Embryonic facial prominence (tissue), 1 donor: Measurements from ENCODE around the gene GALNTL6.
"Not testable (repeated sequence)": the region's sequence is repeated elsewhere in the genome, so short reads cannot be mapped to it uniquely, and the experiment has no call there.

Experiments
- DNase-seq: peaks from one replicate; pipeline ENCODE4 v3.0.0-alpha.2; 2016; ENCODE audit errors: extremely low spot score

GALNTL6 gene

DNA sequence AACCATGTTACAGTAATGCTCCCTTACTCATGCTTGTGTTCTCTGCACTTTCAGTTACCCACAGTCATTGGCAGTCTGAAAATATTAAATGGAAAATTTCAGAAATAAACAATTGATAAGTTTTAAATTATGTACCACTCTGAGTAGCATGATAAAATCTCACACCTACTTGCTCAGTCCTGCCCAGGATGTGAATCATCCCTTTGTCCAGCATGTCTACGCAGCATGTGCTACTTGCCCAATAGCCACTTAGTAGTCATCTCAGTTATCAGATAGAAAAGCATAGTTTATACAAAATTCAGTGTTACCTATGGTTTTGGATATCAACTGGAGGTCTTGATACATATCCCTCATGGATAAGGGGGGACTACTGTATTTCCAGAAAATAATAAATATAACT is 577.1 kb downstream of the GALNTL6 start:
- DNase-seq, result no peak

DNA sequence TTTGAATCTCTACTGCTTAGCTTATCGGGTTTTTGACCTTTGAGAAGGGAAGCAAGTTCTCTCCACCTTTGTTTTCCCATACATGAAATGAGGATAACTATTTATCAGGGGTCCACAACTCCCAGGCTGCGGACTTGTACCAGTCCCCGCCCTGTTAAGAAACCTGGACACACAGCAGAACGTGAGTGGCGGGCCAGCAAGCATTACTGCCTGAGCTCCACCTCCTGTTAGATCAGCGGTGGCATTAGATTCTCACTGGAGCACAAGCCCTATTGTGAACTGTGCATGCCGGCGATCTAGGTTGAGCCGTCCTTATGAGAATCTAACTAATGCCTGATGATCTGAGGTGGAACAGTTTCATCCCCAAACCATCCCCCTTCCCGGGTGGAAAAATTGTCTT is 579.5 kb downstream of the GALNTL6 start:
- no peak for DNase-seq

DNA sequence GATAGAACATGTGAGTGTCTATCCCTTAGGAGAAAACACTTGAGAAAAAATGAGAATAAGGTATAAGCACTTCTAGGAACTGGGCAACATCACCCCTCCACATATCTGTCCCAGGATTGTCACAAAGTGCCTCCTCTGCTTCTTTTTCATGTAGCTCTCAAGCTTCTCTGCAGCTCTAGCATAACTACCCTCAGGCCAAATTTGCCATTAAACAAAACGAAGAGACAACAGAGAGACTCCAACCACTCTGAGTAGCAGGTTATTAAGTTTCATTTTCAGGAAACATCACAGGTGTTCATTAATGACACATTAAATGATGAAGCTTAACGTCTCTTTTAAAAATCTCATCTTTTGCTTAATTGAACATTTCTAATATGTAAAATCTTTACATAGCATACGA is 580.0 kb downstream of the GALNTL6 start:
- no peak for DNase-seq

DNA sequence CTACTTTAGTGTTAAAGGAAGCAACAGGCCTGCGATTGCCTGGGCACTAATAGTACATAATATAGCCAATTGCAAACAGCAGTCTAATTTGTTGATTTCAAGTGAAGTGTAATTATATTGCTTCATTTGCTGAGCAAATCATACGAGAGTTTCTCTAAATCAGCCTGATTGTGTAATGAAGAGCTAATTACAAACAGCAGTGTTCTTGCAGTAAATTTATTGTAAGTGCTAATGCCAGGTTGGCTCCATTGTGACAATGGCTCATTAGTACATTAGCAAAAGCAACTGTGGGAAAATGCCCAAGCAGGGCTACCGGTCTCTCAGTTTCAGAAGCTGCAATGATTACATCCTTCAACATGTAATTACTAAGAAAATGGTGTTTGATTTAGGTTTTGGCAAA is 591.5 kb downstream of the GALNTL6 start:
- no peak for DNase-seq

DNA sequence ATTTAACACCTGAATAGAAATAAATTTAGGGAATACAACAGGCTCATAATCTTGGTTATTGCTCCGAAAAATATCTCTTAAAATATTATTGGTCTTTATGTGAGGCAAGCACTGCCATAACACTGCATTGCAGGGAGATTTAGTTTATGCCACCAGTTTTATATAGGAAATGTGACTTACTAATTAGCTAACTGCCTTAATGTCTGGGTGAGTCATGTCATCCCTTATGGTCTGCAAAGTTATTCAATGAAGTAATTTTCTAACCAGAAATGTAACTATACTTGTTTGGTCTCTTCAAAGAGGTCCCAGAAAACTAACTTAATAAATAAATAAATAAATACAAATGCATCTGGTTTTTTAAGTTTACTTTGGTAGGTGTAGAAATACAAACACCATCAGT is 597.2 kb downstream of the GALNTL6 start:
- DNase-seq, result no peak

DNA sequence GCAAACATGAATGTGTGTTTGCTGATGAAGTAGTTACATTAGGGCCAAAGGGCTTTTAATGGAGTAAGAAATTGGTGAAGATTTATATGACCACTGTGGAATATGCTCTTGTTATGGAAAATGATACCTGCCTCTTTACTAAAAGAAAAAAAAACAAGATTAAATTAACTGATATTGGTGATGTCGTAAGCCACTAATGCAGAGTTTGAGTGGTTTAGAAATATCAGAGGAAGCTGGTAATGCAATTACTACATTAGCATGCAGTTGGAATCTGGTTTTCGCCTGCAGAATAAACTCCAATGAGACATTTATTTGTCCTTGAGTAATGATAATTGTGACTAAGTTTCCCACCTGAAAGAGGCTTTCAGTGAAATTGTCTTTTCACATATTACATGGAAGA is 597.9 kb downstream of the GALNTL6 start:
- DNase-seq, result no peak

DNA sequence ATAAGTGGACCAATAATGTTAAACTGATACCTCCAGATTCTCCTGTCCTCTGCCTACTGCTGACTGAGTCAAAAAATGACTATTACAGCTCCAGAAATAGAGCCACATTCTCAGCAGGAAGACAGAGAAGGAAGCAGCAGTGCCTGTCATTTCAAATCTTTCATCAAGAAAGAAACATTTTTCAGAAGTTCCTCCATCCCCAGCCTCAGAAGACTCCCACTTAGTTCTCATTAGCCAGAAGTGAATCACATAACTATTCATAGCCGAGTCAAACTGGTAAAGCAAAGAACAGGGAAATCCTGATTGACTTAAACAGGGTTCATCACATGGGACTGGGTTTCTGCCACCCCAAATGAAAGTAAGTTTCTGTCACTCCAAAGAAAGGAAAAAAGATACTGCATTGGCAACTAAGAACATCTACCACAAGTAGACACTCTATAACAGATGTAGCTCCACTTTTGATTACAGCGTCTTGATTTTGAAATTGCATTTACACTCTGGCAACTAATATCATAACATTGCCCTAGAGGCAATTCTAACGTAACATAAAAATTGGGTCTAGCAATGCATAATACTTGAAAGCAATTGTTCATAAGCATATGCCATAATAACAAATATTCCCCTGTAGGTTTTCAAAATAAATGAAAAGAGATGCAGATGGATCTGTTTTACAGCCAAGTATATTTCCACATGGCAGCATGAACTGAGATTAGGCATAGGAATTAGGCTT is 599.8 kb downstream of the GALNTL6 start:
- DNase-seq, result no peak

DNA sequence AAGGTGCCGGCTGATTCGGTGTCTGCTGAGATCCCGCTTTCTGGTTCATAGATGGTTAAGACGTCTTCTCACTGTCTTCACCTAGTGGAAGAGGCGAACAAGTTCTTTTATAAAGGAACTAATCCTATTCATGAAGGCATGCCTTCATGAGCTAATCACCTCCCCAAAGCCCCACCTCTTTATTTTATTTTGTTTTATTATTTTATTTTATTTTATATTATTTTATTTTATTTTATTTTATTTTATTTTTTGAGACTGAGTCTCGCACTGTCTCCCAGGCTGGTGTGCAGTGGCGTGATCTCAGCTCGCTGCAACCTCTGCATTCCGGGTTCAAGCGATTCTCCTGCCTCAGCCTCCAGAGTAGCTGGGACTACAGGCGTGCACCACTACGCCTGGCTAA is 615.8 kb downstream of the GALNTL6 start:
- DNase-seq, result not testable (repeated sequence)

DNA sequence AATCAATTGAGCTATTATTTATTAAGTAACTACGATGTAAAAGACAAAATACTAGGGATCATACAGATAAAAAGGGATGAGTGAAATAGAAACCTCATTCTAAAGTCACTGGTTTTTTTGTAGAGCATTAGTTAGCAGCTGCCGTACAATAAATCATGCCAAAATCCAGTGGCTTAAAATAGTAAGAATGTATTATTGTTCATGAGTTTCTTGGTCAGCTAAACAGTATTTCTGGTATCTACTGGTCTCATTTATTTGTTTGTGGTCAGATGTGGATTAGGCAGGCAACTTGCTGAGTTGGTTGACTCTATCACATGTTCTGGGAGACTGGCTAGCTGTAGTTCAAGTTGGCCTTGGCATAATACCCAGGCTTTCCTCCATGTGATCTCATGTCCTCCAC is 667.3 kb downstream of the GALNTL6 start:
- DNase-seq, result no peak

DNA sequence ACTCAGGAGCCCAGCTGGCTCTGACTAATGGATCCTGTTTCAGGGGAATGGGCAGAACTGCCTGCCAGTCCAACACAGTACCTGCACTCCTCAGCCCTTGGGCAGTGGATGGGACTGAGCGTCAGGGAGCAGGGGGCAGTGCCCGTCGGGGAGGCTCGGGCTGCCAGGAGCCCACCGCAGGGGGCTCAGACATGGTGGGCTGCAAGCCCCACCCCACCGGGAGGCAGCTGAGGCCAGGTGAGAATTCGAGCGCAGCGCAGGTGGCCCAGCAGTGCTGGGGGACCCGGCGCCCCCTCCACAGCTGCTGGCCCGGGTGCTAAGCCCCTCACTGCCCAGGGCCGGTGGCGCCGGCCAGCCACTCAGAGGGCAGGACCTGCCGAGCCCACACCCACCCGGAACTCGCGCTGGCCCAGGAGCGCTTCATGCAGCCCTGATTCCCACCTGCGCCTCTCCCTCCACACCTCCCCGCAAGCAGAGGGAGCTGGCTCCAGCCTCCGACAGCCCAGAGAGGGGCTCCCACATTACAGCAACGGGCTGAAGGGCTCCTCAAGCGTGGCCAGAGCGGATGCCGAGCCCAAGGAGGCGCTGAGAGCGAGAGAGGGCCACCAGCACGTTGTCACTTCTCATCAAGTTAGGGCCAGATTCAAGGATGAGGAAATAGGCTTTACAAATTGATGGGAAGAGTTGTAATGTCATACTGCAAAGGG is 668.8 kb downstream of the GALNTL6 start:
- DNase-seq, result no peak

DNA sequence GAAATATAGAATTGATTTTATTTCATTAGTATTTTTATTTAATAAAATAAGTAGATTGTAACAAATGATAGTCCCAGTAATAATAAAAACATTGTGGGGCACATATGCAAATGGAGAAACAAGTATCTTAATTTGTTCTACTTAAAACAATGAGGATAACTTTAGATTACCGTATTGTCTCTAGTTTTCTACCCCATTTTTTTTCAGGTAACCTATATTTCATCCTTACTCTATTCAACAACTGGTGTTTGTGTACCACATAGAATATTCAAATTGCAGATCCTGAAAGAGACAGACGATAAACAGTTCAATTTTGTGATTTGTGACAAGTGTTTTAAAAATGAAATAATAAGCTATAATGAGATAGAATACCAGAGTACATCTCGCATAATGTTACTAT is 671.8 kb downstream of the GALNTL6 start:
- no peak for DNase-seq

DNA sequence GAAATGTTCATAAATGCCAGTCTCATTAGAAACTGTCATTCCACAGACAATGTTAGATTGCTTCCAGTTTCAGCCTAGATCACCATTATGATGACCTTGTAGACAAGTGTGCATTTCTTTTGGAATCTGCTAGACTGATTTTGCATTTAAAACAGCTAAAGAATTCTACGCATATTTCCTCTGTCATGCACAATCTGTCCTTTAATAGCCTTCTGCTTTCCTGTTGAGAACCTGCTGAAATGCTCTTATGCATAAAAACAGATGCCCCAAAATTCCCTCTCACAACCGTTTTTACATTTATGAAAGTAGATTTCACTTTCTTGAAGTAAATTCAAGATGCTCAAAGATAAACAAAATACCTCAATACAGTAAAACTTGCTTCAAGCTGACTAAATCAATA is 673.3 kb downstream of the GALNTL6 start:
- DNase-seq, result no peak

DNA sequence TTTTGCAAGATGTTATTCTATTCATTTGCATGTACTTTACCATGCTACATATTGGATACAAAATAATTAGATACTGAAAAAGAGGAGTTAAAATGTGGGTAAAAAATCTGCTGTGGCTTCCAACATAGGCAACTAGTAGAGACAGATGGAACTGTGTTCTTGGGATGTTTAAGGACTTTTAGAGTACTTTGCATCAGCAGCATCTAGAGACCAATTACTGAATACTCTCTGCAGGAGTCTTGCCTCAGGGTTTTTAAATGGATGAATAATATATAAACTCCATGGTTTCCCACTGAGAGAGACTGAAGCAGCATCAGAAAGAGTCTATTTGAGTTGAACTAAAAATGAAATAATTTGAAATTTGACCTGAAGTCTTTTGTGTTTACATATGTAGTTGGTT is 676.7 kb downstream of the GALNTL6 start:
- no peak for DNase-seq

DNA sequence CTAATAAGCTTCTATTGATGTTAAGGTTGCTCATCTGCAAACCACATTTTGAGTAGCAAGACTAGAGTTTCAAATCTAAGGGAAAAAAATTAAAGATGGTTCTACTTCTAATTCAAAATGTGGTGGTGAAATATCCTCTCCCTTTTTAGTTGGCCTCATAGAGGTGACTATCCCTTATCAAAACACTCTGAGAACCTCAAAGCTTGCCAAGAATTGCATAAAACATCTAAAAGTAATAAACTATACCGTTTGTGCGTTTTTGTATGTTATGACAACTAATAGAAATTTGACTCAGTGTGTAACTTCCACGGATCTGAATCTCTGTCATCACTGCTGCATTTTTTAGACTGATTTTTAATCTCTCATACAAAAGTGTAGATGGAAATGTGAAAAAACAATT is 682.6 kb downstream of the GALNTL6 start:
- no peak for DNase-seq

DNA sequence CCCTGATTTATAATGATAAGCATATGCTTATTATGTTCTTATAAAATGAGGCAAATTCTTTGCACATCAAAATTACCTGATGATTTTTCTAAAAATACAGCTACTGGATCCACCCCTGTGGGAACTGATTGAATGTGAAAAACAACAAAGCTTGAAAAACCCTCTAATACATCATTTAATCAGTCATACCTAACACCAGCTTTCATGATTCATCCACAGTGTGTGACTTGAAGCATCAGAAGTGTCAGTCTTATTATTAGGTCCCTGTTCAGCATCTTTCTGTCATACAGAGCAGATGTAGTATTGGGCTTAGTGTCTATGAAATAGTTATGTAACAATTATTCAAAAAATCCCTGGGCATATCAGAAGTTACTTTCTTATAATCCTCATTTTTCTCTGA is 684.1 kb downstream of the GALNTL6 start:
- no peak for DNase-seq

DNA sequence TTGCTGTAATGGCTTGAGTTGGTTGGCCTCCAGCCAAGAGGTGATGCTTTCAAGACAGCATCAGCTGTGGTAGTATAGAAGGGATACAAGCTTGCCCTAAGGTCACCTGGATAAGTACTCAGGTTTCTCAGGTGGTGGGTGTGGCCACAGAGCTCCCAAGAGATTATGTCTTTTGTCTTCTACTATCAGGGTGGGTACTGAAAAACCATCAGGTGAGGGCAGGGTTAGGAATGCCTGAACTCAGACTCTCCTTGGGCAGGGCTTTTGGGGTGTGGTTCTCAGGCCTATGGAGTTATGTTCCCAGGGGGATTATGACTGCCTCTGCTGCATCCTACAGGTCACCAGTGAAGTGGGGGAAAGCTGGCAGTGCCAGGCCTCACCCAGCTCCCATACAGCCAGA is 700.8 kb downstream of the GALNTL6 start:
- no peak for DNase-seq

DNA sequence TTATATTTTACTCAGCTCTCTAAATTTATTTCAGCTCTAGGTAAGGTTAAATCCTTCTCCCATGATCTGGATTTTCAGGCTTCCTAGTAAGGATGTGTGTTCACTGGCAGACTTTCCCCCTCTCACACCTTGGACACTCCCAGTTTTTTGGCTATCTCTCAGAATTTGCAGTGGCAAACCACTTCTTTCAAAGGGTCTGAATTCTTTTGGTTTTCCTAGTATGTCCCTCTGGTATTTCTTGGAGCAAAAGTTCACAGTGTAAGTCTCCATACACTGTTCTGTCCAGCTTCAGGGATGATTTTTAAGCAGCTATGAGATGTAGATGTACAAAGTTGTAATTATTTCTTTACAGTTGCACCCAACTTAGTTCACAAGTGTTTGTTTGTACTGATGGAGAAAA is 701.6 kb downstream of the GALNTL6 start:
- no peak for DNase-seq

DNA sequence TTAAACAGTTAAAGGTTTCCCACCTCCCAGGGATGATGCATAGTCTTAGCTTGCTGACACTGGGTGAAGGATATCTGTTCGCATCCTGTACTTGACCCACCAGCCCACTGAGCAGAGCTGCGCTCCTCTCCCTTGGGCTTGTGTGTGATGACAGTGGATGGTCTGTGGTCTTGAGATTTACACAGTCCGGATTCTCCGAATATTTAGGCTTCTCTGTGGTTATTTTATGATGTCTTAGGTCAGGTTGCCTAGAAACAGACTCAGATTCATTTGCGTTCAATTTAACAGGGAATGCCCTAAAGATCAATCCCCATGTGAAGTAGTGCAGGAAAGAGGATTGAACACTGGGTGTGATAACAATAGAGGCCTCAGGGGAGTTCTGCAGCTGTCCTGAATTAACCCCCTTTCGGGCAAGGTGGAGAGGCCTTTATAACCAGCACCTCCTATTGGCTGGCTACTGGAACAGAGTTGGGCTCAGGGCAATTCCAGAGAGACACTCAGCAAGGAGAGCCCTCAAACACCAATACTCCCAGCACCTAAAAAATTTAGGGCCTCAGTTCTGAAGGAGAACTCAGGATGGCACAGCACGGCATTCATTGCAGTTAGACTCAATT is 702.2 kb downstream of the GALNTL6 start:
- no peak for DNase-seq

DNA sequence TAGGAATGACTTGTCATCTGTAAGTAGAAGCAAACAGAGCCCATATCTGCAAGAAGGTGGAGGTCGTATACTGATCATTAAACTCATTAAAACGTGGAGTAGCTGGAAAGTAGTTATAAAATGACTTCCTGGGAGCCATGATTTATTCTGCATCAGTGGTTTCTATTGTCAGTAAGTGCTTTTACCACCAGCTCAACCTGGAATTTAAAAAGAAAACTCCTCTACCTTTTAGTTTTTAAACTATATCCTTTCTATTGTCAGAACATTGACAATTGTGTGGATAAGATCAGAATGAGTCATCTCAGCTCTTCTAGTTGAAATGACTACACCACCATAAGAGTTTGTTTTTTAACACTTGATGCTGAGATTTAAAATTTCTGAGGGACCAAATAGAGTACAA is 704.2 kb downstream of the GALNTL6 start:
- DNase-seq, result no peak

DNA sequence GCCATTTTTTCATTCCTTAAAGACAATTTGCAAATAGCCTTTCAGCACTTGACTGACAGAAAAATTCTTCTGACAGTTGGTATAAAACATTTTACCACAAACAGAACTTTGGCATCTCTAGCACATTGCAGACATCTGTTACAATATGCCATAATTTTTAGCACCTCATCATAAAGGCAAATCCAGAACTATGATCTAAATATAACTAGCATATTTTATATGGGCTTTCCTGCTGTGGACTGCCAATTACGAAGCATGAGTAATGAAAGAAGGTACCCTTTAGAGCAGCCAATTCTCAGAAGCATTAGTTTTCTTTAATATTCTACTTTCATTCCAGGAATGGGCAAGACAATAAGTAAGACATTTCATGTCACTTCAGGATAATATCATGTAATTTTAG is 708.0 kb downstream of the GALNTL6 start:
- DNase-seq, result no peak

DNA sequence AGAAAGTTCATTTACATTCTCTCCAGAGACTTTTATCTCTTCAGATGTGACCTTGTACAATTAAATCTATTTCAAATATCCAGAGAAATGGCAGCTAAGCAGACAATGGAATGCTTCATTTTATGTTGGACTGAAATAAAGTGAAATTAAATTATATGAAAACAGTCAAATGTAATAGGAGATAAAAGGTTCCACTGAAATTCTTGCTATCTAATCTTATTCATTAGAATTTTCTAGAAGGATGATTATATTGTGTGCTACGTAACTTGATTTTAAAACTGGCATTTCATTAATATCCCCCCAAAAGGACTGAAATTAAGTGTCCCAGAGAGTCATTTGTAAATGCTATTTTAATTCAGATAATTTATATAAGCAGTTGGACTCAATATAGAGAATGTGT is 708.5 kb downstream of the GALNTL6 start:
- no peak for DNase-seq

DNA sequence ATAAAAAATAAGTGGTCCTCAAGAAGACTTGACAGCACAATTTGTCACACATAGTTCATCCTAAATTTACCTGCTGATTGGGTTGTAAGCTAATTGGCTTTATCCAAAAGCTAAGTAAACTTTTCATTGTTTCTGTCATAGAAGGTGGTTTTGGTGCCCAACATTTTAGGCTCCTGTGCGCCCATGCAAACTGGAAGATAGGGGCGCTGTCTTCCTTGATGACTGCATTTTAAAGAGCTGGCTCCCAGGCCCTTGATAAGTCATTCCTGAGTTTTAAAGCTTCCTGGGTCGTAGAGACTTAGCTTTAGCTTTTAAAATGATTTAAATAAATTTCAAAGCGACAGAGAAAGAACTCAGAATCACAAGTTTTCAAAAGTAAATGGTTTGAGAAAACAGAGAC is 730.0 kb downstream of the GALNTL6 start:
- DNase-seq, result no peak

DNA sequence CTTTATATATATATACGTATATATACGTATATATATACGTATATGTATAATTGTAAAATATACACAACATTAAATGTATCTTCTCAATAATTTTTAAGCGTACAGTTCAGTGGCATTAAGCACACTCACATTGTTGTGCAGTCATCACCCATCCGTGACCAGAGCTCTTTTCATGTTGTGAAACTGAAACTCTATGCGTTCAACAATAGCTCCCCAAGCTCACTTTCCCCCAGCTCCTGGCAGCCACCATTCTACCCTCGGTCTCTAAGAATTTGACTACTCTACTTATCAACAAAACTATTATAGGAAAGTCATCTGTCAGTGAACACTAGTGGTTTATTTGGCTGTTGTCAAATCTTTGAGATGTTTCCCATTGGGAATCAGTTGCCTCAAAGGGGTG is 733.6 kb downstream of the GALNTL6 start:
- DNase-seq, result no peak
